Left ventricle myocardium inferior (tissue), 1 donor: ENCODE results near the gene IFT57. TPM values are rescaled to one million over a fixed set of nuclear protein-coding genes. Genes with fewer than 3 reads are reported as not detected.

Source experiments
- DNase-seq: peaks from one replicate; pipeline ENCODE4 v3.0.0-alpha.2; 2020
- H3K27ac ChIP-seq: fragments of 200-600 bp; replicated peaks from 2 replicates; pipeline ENCODE4 v1.8.0; 2021
- H3K27me3 ChIP-seq: fragments of 200-600 bp; 2 replicates; pipeline ENCODE4 v1.8.0; 2021; ENCODE audit warnings: low read depth
- H3K36me3 ChIP-seq: fragments of 200-600 bp; 2 replicates; pipeline ENCODE4 v1.8.0; 2021
- H3K4me1 ChIP-seq: fragments of 200-600 bp; 2 replicates; pipeline ENCODE4 v1.8.0; 2021
- H3K4me3 ChIP-seq: fragments of 200-600 bp; 2 replicates; pipeline ENCODE4 v1.8.0; 2021; ENCODE audit warnings: mild to moderate bottlenecking, moderate library complexity
- H3K9me3 ChIP-seq: fragments of 200-600 bp; replicated peaks from 2 replicates; pipeline ENCODE4 v1.8.0; 2021
- CTCF ChIP-seq: fragments of 200-600 bp; IDR thresholded peaks from 2 replicates; pipeline ENCODE4 v1.8.0; 2021; ENCODE audit warnings: antibody characterized with exemption, mild to moderate bottlenecking, borderline replicate concordance
- intact Hi-C: fragments of 100-400 bp; cut with micrococcal nuclease; formaldehyde crosslinking; loops from one replicate; pipeline ENCODE4 v1.11.0; 2022
- total RNA-seq: library from RNA; stranded (reverse); fragmentation: NEBNext Ultra II Directional; extraction: Animal tissue kit (Norgen Biotek cat#: 25700); gene quantifications from one replicate; pipeline ENCODE4 v1.2.1, GENCODE V29; 2021
- donor health status: DM: no; HTN: yes; CAD: no; lungs with severe emphysema.

Gene IFT57
- total RNA-seq, 1 donor from 2014 or later, result 22.6 TPM

- no peak for TF ChIP-seq CTCF
- DNase-seq, result no peak
- Histone ChIP-seq H3K4me3 (no peak overlapping the region), H3K27ac (no peak overlapping the region), H3K27me3 (no peaks in the 10 kb centered on the region), H3K36me3 (peaks cover 47% of the 10 kb centered on the region), H3K9me3 (peaks cover 12% of the 10 kb centered on the region), H3K4me1 (no peaks in the 10 kb centered on the region)
- intact Hi-C loops, result no loop called here
These were observed 36.7 kb downstream of the IFT57 start for GRCh38 chr3:108185536-108185935.

GRCh38 chr3:108184824-108185223 lies 37.4 kb downstream of the IFT57 start:
- intact Hi-C loops, result no loop called here
- Histone ChIP-seq H3K27ac (no peak overlapping the region), H3K4me1 (no peaks in the 10 kb centered on the region), H3K36me3 (peaks cover 39% of the 10 kb centered on the region), H3K27me3 (no peaks in the 10 kb centered on the region), H3K4me3 (no peak overlapping the region), H3K9me3 (peaks cover 12% of the 10 kb centered on the region)
- no peak for DNase-seq
- no peak for TF ChIP-seq CTCF

GRCh38 chr3:108183971-108184370 lies 38.3 kb downstream of the IFT57 start:
- Histone ChIP-seq H3K27me3 (no peaks in the 10 kb centered on the region), H3K9me3 (peaks cover 12% of the 10 kb centered on the region), H3K4me3 (no peak overlapping the region), H3K4me1 (no peaks in the 10 kb centered on the region), H3K27ac (no peak overlapping the region), H3K36me3 (peaks cover 31% of the 10 kb centered on the region)
- intact Hi-C loops, result no loop called here
- DNase-seq, result no peak
- no peak for TF ChIP-seq CTCF

GRCh38 chr3:108183181-108183580 lies 39.0 kb downstream of the IFT57 start:
- H3K4me3 ChIP-seq, result no peak overlapping the region
- no peak overlapping the region for H3K27ac ChIP-seq
- peaks cover 30% of the 10 kb centered on the region for H3K36me3 ChIP-seq
- no peak for TF ChIP-seq CTCF
- peaks cover 12% of the 10 kb centered on the region for H3K9me3 ChIP-seq
- no peak for DNase-seq
- H3K27me3 ChIP-seq, result no peaks in the 10 kb centered on the region
- H3K4me1 ChIP-seq, result no peaks in the 10 kb centered on the region
- intact Hi-C loops, result no loop called here

GRCh38 chr3:108182339-108182738 lies 39.9 kb downstream of the IFT57 start:
- peaks cover 12% of the 10 kb centered on the region for H3K9me3 ChIP-seq
- TF ChIP-seq CTCF, result no peak
- no peak overlapping the region for H3K27ac ChIP-seq
- peaks cover 26% of the 10 kb centered on the region for H3K36me3 ChIP-seq
- no peak overlapping the region for H3K4me3 ChIP-seq
- intact Hi-C loops, result no loop called here
- H3K27me3 ChIP-seq, result no peaks in the 10 kb centered on the region
- DNase-seq, result no peak
- no peaks in the 10 kb centered on the region for H3K4me1 ChIP-seq

GRCh38 chr3:108181172-108181571 lies 41.1 kb downstream of the IFT57 start:
- no peaks in the 10 kb centered on the region for H3K4me1 ChIP-seq
- TF ChIP-seq CTCF, result no peak
- intact Hi-C loops, result no loop called here
- no peaks in the 10 kb centered on the region for H3K27me3 ChIP-seq
- no peak overlapping the region for H3K27ac ChIP-seq
- peaks cover 12% of the 10 kb centered on the region for H3K9me3 ChIP-seq
- no peak overlapping the region for H3K4me3 ChIP-seq
- peaks cover 15% of the 10 kb centered on the region for H3K36me3 ChIP-seq
- DNase-seq, result no peak
